ENCODE data around the gene EIF4A3.
"Not testable (repeated sequence)": the region's sequence is repeated elsewhere in the genome, so short reads cannot be mapped to it uniquely, and the experiment has no call there.

EIF4A3 gene

GRCh38 chr17:80171681-80172080, 24.8 kb upstream of the EIF4A3 start:
- DNase-seq = no peak

DNA sequence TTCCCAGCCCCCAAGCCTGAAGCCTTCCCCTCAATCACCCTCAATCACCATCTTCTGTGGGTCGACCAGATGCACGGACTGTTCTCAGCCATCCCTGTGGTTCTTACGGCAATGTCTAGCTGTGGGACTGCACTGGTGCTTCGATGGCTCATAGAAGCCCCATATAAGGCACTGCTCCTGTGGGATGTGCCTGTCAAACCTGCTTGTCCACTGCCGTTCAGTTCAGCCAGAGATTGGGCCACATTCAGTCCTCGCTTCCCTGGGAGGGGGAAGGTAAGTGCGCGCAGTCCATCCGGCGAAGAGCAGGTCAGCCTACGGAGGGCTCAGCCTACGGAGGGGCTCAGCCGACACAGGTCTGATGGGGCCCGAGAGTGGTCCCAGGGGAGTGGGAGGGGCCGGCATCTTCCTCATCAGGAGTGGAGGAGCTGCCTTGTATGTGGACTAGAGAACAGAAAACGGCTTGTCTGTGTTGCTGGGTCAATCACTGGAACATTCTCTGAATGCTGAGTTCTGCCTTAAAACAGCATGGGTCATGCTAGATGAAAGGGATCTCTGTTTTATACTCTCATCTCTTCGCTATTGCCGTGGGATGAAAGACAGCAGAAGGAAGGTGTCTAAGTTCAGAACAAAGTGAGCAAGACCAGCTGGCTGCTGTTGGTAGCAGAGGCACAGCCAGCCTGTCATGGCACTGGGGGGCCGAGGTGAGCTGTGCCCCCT, 23.0 kb upstream of the EIF4A3 start, which contains the start of gene CARD14:
CARD14 (plus strand) TSS at position 247 of the 717 bp plus-strand sequence. CDS start 11,409 bp downstream, outside the sequence.
- DNase-seq = no peak

DNA sequence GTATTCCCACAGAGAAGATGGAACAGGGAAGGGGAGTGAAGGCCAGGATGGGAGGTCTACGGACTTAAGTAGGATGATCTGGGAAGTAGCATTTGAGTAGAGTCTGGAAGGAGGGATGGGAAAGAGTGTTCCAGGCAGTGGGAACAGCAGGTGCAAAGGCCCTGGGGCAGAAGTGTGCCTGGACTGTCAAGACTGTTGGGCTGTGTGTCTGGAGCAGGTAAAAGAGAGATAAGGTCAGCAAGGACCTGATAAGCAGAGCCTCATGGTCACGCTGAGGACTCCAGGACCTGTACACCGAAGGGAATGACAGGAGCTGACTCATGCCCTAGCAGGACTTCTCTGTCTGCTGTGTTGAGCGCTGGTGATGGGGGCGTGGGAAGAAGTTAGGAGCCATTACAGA, 22.2 kb upstream of the EIF4A3 start:
- DNase-seq = no peak

DNA sequence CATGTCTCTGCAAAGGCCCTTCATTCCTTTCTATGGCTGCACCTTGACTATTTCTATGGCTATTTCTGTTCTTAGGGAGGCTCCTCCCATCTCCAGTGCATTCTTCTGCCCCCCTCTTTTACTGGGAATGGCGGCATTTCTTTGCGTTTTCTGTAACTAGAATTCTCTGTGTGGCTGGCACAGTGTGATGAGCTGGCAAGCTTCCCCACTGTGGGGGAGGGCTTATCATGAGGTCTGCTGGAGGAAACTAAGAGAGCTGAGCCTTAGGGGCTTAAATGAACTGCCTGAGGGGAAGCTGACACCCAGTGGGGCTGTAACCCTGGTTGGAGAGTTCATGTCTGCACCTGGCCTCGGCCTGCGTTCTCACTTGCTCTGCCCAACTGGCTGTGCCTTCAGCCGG, 21.4 kb upstream of the EIF4A3 start:
- no peak for DNase-seq

DNA sequence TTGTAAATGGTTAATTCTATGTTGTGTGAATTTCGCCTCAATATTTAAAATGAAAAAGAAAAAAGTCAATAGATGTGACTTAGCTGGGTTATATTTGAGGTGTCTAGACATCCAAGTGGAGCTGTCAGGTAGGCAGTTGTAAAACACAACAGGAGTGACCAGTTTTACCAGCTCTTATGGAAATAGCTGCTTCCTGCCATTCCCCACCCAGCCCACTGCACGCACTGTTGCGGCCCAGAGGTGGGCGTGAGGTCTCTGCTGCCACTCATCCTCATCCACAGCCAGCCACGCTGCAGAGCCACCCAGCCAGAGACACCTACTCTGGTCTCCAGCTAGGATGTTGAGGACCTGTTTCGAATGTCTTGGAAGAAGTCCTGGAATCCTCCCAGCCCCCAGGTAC, 19.5 kb upstream of the EIF4A3 start:
- DNase-seq = no peak

DNA sequence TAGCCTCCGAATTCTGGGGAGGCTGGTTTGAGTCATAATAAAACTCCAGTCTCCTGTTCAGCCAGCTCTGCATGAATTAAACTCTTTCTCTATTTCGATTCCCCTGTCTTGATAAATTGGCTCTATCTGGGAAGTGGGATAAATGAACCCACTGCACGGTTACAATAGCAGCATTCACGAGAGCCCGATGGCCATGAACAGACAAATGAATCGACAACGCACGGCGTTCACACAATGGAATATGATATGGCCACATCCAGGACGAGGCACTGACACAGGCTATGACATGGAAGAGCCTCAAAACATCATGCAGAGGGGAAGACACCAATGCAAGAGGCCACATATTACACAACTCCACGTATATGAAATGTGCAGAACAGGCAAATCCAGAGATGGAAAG, 17.3 kb upstream of the EIF4A3 start:
- no peak for DNase-seq

- DNase-seq = no peak
Measured at GRCh38 chr17:80163336-80163735, 16.4 kb upstream of the EIF4A3 start.

GRCh38 chr17:80160536-80160935, 13.6 kb upstream of the EIF4A3 start:
- no peak for DNase-seq

DNA sequence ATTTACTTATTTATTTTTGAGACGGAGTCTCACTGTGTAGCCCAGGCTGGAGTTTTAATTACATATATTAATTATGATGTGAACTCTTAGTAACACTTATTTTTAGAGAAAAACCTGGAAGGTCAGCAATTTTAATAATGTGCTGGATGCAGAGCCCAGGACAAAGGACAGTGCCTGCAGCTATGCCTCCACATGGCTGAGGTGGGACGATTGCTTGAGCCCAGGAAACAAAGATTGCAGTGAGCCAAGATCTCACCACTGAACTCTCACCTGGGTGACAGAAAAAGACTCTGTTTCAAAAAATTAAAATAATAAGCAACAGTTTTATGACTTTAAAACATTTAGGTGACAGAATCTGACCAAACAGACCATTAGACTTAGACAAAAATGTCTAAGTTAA, 11.9 kb upstream of the EIF4A3 start:
- no peak for DNase-seq

- not testable (repeated sequence) for DNase-seq
Measured at GRCh38 chr17:80155600-80155999, 8.7 kb upstream of the EIF4A3 start.

- DNase-seq = no peak
Measured at GRCh38 chr17:80154166-80154565, 7.2 kb upstream of the EIF4A3 start.

DNA sequence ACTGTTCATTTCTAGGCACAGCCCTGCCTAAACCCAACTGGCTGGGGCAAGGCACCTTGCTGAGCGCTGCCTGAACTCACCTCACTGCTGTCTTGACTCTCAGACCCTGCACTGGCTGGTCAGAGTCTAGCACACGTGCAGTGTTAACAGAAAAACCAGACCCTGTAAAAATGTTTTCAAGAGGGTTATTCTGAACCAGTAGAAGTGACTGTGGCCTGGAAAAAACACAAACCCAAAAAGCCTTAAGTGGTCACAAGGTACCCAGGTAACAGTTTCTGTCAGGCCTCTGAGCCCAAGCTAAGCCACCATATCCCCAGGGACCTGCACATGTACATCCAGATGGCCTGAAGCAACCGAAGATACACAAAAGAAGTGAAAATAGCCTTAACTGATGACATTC, 6.1 kb upstream of the EIF4A3 start:
- no peak for DNase-seq

GRCh38 chr17:80152081-80152702, 5.3 kb upstream of the EIF4A3 start:
- DNase-seq = no peak

- DNase-seq = no peak
Measured at GRCh38 chr17:80151333-80151732, 4.4 kb upstream of the EIF4A3 start.

DNA sequence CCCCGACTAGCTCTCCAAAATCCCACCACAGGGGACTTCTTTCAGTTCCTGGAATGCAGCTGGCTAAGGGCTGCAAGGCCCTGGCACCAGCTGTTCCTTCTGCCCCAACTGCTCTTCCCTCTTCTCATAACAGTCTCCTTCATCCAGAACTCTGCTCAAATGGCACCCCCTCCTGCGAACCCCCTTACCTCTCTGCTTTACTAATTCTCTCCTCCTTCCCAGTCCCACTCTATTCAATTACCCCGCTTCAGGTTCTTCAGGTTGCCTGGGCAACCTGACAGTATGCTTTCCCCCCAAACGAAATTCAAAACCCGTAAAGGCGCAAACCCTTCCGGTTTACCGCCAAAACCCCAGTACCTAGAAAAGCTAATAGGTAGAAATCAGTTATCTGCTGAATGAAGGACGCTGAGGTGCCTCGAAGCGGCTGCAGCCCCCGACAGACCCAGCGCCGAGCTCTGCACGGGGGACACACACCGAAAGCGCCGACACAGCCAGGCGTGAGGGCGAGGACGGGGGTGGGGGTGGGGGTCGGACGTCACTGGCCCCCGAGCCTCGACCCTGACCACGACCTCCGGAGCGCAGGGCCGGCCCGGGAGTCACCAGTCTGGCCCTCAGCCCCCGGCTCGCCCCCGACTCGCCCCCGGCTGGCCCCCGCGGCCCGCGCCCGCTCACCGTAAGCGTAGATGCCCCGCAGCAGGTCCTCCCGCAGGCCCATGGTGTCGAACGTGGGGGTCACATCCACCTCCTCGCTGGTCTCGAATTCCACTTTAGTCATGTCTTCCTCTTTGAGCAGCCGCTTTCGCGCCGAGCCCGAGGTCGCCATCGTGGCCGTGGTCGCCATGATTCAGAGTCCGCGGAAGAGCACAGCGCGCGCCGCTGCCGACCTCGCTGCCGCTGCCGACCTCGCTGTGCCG, 550 bp downstream of the EIF4A3 start:
- no peak for DNase-seq

- no peak for DNase-seq
Measured at GRCh38 chr17:80145076-80146075, 1.6 kb downstream of the EIF4A3 start.

- no peak for DNase-seq
Measured at GRCh38 chr17:80142929-80143328, 4.0 kb downstream of the EIF4A3 start.

- no peak for DNase-seq
Measured at GRCh38 chr17:80141463-80142165, 5.3 kb downstream of the EIF4A3 start.

GRCh38 chr17:80138856-80139426, 8.0 kb downstream of the EIF4A3 start:
- no peak for DNase-seq

DNA sequence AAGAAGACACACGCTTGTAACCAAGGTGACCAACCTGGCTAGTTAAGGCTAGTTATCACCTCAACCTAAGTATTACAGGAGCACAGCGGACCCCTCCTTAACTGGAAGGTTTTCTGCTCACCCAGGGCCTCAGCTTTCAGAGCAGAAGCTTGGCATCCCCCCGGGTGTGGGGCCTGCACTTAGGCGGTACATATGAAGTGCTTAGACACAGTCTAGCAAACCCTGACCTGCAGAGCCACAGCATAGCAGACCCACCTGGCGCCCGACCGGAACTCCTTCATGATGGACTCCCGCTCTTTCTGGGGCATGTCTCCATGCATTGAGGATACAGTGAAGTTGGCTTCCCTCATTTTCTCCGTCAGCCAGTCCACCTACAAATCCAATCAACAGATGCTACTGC, 9.8 kb downstream of the EIF4A3 start:
- DNase-seq = no peak

- no peak for DNase-seq
Measured at GRCh38 chr17:80133626-80133970, 13.3 kb downstream of the EIF4A3 start.
